GM21723 (cell line): ENCODE results near the gene C14orf119.

Experiments
- ATAC-seq: cut with Tn5 transposase; IDR thresholded peaks from one replicate; pipeline ENCODE4 v1.9.1; 2021; ENCODE audit warnings: mild to moderate bottlenecking, moderate library complexity; ENCODE audit not compliant: unreplicated experiment

The C14orf119 gene

DNA sequence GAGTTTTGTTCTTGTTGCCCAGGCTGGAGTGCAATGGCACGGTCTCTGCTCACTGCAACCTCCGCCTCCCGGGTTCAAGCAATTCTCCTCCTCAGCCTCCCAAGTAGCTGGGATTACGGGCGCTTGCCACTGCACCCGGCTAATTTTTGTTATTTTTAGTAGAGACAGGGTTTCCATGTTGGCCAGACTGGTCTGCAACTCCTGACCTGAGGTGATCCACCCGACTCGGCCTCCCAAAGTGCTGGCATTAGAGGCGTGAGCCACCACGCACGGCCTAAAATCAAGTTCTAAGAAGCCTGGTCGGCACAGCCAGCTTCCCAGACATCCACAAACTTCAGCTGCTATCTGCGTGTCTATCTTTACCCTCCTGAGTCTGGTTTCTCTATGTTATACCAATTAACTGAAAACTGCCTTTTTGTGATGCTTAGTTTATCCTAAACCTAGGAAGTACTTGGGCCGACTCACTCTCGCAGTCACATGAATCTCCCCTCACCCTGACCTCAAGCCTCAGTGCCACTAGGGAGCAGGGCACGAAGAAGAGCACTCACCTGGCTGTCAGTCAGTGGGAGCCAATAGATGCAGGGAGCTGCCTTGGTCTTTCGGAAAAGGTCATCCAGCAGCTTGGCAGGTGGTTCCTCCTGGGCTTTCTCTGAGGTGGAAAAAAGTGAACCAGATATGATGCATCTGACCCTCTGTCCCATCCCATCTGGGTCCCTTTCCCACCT is 34.6 kb upstream of the C14orf119 start:
- no peak for ATAC-seq

DNA sequence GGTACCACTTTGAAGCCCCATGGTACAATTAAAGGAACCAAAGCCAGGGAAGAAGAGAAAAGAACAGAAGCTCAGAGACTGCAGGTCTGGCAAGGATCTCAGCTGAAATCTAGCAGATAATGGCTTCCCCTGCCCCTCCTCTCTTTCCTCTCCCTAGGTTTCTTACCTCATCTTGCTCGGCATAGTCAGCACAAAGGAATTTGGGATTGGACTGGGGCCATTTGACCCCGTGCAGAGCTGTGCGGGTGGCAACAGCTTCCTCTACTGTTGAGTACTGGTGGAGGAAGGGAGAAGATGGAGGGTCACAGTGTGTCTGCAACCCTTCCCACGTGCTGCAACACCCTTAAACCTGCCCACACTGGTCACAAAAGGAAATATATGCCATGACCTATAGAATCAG is 33.3 kb upstream of the C14orf119 start:
- ATAC-seq, result no peak

DNA sequence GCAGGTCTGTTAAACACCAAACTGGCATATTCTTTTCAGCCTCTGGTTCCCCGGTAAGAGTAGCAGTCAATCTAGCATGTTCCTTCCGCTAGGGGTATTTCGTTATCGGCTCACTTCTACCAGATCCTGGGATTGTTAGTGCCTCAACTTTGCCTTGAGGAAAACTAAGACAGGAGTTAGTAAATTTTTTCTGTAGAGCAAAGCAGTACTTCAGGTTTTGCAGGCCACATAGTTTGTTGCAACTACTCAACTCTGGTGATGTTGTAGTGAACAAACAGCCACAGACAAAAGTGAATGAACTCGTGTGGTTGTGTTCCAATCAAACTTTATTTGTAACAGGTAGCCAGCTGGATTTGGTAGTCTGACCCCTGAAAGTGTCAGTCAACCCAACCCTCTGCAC is 31.7 kb upstream of the C14orf119 start:
- ATAC-seq, result no peak

DNA sequence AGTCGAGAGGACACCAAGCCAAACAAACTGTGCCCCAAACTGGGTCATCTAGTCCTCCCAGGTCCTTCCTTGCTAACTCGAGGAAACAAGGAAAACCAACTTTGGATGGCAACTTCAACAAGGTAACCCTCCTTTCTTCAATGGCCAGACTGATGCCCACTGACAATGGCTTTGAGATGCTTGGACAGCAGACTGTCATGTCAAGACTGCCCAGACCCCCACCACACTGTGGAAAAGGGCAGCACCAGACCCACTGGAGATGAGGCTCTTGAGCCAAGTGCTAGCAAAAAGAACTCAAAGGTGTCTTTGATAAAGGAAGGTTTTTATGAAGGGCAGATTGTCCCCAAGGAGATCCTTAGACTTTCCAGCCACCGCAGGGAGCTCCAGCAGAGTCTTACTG is 28.9 kb upstream of the C14orf119 start:
- no peak for ATAC-seq

DNA sequence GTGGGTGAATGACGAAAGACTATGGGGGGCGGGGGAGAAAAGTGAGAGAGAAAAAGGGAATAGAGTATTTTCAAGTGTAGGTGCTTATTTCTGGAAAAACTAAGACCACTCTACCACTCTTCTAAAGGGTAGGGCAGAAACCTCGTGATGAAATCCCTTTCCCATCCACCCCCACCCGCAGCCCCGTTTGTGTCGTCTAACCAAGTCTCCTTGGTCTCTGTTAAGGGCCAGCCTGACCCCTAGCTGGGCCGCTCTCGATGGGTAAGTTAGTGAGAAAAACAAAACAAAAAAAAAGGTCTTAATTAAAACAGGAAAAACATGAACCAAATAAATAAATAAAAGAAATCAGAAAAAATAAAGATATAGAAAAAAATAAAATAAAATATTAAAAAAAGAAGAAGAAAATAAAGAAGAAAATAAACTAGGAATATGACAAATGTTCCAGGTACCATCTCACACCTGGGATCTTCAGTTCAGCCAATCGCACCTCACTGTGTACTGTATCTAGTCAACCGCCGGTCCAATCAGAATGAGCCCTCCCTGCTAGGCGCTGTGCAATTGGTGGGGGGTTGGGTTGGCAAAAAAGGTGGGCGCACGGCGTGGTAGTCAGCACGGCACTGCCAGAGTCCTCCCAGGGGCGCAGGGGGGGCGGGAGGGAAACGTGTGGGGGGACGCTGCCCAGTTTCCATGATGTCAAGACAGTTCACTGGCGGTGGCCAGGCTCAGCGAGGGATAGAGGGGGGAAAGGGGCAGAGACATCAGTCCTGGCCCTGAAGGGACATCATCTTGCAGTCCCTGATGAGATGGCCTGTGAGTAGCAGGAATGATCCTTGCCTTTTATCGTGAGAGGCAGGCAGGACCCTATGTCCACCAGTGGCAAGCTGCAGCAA is 28.2 kb upstream of the C14orf119 start:
- ATAC-seq, result no peak

DNA sequence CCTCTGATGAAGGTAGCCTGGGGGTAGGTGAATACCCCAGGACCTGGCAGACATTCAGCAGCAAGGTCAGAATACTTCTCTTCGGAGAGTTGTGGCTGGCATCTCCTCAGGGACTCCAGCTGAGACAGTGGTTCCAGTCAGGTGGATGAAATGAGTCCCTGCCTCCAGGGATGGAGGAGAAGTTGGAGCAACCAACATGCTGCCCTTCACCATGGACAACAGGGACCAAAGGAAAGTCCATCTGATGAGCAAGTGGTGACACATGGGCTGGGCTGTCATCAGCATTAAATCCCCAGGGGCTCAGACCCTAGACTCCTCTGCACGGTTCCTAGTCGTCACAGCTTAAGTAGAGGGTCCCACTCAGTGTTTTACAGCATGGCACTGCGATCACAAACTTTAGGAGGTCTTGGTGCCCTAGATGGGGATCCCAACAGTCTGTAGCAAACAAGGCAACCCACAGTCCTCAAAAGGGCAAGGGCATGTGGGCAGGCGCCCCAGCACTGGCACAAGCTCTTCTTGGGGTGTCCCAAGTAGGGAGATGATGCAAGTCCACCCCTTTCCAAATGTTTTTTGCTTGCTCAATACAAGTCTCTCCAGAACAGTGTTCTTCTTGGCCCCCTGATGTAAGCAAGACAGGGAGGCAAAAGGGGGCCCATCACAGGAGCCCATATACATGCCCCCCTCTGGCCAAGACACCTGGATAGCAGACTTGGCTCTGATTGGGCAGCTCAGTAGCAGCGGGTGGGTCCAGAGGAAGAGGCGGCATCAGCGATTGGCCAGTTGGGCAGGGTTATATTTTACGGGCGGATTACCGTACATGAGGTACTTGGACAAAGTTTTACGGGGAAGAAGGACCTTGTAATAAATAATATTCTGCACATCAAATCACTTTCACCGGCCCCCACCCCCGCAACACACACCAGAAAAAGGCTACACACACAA is 27.2 kb upstream of the C14orf119 start:
- no peak for ATAC-seq

DNA sequence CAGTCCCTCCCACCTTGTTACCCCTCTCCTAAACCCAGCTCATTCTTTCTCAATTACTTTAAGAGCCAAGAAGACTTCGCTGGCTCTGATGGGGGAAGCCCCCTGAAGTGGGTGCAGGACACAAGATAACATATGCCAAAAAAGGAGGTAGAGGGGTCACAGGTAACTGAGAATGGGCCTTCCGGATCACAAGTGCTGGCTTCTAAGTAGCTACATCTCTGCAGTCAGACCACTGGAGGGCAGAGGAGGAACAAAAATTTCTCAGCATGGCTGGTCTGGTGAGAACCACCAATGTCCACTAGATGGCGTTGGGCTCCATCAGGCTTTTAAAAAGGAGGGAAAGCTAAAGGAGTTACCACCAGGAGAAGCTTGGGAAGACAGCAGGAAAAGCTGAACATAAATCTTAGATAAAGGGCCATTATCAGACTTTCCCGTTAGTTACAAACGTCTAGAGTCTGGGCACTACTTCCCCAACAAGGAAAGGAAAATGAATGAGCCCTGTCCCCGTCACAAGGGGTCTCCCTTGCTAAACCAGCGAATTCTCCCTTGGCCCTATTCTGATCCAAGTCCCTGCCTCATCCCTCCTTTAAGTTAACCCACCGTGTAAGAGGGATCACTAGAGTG is 26.4 kb upstream of the C14orf119 start:
- ATAC-seq, result peak; percentile 68

DNA sequence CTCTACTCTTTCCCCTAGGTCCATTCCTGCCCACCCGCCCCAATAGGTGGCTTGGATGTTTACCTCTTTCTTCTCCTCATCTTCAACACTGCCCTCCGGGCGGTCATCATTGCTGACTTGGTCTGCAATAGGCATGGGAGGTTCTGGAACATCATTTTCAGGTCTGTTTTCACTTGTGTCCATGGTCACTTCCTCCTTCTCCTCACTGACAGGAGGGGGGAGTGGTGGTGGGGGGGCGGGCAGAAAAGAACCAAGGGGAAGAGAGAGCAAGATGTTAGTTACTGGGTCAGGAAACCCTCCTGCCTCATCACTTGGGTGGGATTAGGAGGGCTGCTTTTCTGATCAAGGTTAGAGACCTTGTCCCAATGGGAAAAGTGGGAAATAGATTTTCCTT is 25.9 kb upstream of the C14orf119 start:
- no peak for ATAC-seq

DNA sequence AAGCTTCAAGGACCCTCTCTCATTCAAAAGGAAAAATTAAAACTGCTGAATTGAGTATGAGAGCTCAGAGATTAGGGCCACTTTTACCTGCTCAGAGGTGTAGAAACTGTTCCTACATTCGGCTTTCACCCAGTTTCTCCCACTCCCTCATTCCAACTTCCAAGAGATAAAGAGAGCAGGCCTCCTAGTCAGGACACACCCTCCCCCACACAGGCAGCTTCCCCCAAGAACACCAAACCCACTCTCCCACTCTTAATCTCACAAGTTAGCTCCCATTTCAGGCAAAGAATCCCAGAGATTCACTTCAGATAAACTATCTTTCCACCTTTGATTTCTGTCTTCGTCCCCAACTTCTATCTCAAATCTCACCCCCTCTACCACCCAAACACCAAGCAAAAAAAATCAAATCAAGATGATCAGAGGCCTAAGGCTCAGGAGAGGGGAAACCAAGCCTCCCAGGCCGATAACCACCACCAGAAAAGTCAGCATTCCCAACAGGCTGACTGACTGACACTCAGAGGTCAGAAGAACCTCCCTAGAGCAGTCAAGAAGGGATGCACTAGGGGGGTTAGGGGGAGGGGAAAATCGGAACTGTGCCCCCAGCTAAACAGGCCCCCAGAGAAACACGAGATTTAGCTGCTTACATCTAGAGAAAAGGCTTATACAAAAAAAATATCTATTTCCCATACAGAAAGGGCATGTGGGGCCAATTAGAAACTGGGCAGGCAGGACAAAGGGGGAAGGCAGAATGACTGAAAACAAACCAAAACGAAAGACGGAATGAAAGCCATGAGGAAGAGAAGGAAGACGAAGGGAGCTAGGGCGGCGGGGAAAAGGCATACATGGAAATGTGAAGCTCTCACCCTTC is 24.8 kb upstream of the C14orf119 start:
- ATAC-seq, result no peak

DNA sequence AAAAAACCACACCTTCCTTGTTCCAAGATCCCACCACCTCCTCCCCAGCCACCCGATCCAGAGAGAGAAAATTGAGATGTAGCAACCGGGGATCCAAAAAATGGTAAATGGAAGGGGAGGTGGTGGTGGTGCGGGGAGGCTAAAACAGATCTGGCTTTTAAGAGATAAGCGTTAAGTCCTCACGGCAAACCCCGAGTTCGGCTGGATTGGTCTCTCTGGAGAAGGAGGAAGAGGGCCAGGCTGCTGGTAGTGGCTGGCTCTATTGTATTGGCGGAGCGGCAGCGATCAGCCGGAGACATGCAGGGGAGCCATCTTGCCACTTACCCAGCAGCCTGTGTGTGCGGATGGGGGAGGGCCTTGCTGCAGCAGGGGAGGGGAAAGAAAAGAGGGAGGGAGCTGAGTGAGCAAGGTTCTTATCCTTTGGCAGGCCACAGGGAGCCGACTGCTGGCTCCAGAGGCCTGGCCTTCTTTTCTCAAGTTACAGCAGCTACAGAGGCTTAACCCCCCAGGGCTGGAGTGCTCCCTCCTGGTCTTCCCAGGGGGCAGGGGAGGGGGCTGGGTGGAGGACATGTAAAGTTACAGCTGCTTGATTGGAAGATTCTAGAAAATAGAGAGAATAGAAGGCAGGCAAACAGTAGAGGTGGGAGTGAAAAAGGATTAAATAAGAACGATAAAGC is 23.9 kb upstream of the C14orf119 start:
- peak; percentile 87 for ATAC-seq

DNA sequence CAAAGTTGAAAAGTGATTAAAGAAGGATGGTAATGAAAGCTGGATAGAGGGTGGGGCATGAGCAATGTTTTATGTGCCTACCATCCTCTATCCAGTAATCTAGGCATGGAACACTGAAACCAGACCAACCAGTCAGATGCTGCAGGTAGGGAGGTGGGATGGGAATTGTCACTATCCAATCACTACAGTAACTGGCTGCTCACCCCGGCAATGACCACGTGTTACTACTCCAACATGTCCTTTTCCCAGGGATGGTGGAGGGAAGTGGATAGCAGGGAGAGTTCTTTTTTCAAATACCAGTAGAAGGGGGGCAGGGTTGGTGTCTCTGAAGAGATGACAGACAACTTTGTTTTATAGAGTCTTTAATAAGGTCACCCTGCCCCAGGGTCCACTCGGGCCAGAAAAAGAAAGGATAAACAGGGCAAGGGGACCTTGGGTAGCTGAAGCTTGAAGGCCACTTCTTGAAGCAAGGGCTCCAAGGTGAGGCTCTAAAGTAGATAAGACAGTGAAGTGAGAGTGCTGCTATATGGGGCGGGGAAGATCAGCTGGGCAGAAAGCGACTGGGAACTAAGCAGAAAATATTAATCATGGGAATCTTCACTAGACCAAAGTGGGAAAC is 23.3 kb upstream of the C14orf119 start:
- no peak for ATAC-seq

DNA sequence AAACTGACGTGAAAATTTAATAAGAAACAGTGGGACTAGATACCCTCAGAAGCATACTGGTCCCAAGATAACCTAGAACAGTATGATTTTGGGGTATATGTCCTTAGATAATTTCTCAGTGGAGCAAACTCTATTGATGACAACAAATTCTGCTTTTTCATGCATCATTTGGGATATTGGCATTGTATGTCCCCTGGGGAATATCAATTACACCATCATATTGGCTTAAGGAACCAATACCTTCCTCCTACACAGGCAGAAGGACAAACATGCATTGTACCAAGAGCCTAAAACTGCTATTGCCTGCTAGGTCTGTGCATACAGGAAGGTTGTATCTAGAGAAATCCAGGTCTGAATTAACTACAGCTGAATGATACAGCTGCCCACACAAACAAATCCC is 20.4 kb upstream of the C14orf119 start:
- ATAC-seq, result no peak

DNA sequence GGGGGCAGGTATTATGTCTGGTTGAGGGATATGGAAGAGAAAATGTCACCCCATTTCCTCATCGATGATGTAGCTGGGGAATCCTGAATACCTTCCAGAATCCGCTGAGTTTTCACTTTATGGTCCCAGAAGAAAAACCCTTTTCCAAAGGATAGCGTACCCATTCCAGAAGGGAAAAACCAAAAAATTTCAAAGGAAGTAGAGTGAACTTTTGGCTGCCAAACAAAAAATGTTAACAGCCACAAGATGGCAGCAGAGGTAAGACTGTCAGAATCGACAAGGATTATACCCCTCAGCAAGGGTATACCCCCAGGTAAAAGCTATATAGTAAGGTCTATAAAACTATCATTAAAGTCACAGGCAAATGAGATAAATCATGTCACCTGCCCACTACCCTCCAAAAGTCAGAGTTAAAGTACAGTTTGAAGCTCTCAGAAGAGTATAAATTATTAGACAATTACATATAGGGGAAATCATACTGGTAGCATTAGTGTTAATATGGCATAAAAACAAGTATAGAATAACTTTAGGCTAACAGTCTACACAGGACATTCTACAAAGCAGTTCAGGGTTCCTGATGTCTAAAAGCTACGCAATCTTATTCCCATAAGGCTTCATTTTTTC is 18.4 kb upstream of the C14orf119 start:
- no peak for ATAC-seq

DNA sequence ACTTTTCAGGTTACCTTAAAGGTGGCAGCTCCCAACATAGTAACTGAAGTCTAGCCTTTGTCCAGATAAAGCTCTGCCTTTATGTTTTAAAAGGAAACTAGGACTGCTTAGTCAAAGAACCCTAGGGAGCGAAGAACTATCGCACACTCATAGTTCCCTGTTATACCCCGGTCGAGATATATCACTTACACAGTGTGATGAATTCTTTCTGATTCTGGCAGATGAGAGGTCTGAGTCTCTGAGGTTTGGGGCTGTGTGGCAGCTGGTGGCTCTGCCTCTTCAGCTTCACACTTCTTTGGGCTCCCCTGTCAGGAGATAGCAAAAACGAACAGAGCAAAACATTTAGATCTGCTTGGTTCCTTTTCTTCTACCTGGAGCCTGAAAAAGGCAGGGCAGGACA is 17.3 kb upstream of the C14orf119 start:
- no peak for ATAC-seq

DNA sequence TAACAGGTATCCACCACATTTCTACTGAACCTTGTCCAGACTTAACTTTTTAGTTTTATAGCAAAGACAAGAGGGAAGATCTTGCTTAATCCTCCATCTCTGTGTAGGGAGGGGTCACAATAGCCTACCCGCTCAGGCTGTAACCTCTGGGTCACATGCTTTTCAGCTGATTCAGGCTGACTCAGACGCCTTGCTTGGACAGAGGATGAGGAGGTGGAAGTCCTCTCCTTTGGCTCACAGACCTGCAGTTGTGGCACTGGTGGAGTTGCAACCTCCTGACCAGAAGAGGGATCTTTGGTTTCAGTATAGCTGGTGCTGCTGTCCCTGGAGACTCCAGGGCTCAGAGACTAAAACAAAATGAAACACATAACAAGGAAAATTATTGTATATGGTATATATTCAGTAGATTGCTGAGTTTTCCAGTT is 16.6 kb upstream of the C14orf119 start:
- no peak for ATAC-seq

DNA sequence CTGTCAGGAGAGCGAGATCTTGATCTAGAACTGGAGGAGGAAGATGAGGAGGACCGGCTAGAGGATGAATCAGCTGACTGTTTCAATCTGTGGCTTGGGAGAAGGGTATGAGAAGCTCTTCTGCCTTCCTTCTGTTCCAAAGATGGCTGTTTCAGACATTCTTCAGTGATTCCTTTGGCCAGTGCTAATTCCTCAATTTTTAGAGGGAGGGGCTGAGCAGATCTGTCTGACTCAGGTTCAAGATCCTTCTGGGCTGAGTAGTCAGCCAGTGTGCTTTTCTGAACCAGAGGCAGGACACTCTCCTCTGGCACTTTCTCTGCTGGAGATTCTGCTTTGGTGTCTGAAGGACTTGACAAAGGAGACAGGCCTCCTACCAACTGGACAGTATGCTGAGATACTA is 15.6 kb upstream of the C14orf119 start:
- no peak for ATAC-seq

DNA sequence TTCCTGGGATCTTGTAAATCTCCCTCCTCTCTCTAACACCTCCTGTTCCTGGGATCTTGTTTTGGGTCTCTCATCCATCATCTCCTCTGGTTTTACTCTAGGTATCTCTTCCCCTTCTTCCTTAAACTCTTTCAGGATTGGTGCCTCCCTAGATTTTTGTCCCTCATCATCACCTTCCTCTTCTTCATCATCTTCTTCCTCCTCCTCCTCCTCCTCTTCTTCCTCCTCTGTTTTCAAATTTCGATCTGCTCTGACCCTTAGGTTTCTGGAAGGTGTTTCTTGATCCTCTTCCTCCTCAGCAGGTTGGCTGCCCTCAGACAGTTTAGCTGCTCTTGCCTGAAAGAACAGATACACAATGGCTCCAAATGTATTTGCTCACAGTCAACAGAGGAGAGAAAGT is 14.8 kb upstream of the C14orf119 start:
- ATAC-seq, result no peak

DNA sequence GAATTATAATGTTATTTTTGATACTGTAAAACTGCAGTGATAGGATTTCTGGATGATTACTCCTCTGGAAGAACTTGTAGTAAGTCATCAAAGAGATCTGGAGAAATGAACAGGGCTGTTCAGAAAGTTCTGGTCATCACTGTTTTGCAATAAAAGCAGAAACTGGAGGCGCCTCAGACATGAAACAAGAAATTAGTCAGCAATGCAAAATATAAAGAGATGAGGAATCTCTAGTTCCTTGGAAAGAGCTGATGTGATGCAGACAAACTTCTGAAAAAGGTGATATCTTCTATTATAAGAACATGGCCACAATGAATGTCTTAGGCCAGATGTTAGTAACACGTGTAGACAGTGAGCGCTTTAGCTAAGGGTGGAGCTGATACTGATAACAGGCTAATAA is 9.8 kb upstream of the C14orf119 start:
- ATAC-seq, result no peak
